ENCODE data around the gene TIMP3.

TIMP3 gene

DNA sequence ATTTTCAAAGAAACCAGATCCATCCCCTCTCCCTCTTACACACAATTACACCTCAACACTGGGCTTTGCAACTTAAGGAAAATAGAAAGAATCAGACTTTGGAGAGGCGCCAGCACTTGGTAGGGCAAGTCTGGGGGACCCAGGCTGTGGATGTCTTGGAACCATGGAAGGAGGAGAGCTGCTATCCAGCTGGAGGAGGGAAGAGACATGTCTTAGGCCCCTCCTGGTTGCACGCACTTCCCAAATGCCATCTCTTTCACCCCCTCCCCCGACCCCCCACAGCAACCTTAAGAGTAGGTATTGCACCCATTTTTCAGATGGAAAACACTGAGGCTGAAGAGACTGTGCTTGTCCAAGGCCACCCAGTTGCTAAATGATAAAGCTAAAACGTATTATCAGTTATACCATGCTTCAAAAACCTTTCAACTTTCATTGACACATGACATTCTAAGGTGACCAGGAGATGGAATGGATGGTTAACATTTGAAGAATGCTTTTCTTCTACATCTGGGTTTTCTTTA lies 3.9 kb downstream of the TIMP3 start:
- in situ Hi-C loops (cut with MboI; ENCODE audit: low sequenced_read_pairs) = no loop called here

DNA sequence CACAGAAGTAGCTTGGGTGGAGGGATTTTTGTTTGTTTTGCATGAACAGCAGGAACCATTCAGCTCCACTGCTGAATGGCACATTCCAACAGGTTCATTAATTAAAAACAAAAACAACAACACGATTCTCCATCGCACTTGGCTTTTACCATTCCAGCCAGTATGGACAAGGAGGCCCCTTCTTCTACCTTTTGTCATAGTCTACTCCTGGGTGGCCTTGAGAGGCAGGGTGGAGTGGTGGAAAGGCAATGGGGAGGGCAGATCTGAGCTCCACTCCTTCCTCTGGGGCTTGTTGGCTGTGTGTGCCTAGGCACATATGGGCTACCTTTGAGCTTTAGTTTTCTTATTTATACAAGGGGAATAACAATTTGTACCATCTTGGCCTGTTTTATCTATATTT lies 4.8 kb downstream of the TIMP3 start:
- in situ Hi-C loops (cut with MboI; ENCODE audit: low sequenced_read_pairs) = no loop called here

DNA sequence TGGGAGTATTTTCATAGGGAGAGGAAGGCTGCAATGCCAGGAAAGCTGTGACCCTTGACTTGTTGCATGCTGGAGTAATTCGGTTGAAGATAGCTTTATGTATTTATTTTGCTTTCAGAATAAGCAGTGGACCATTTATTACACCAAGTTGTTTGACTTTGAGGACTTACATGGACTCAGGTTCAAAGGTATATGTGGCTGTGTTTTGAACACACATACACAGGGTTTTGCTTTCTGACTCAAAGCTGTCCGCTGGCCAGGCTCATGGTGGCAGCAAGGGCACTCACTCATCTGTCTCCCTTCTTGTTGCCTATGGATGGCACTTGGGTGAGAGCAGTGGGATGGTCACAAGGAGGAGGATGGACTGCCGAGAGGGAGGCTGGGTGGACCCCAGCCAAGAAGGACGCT lies 6.5 kb downstream of the TIMP3 start:
- in situ Hi-C loops (cut with MboI; ENCODE audit: low sequenced_read_pairs) = no loop called here

DNA sequence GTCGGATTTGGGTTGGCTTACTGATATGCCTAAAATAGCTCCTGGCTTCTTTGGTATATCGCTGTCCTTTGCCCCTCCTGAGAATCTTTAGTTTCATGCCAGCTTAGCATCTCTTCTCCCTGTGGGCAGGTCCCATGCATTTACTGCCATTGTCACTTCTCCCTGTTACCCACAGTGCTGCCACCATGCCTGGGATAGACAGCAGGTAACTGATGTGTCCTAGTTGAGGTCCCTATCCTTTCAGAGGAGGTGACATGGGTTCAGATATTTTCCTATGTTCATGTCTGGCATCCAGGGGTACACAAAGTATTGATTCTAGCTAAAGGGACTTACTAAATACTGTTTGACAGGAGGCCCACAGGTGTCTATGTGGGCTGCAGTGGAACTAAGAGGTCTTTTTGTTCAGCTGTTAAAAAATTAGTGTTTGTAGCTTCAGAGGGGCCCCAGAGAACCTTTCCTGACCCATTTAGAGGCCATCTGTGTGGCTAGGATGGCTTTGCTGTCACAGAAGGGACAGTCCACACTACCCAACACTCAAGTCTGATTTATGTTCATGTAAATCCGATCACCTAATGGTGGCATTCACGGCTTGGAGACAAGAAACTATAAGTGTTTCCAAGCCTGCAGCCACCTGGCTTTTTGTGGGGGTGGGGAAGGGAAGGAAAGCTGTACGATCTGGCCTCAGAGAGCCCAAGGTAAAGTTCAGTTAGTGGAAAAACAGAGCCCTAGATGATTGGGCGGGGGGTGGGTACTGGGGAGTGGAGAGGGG lies 8.5 kb downstream of the TIMP3 start:
- in situ Hi-C loops (cut with MboI; ENCODE audit: low sequenced_read_pairs) = no loop called here

DNA sequence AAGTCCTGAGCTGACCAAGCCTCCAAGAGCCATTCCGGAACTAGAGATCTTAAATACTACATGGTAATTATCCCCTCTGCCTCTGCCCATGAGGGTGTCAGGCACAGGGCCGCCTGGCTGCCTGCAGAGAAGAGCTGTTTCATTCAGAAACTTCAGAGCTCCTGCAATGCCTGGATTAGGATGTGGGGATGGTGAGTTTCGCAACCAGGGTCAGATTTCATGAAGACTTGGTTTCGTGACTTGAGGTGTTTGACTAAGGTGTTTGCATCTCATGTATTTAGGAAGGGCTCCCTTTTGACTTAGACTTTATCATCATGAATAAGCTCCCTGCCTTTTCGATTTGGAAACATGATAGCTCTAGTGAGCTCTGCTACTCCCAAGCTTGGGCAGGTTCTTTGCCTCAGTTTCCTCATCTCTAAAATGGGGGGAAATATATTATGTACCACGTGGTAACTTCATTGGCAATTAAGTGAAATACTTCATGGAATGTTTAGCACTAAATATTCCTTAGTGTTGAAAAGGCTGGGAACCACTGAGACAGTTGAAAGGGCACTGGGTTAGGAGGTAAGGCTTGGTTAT lies 9.1 kb downstream of the TIMP3 start:
- in situ Hi-C loops (cut with MboI; ENCODE audit: low sequenced_read_pairs) = no loop called here

DNA sequence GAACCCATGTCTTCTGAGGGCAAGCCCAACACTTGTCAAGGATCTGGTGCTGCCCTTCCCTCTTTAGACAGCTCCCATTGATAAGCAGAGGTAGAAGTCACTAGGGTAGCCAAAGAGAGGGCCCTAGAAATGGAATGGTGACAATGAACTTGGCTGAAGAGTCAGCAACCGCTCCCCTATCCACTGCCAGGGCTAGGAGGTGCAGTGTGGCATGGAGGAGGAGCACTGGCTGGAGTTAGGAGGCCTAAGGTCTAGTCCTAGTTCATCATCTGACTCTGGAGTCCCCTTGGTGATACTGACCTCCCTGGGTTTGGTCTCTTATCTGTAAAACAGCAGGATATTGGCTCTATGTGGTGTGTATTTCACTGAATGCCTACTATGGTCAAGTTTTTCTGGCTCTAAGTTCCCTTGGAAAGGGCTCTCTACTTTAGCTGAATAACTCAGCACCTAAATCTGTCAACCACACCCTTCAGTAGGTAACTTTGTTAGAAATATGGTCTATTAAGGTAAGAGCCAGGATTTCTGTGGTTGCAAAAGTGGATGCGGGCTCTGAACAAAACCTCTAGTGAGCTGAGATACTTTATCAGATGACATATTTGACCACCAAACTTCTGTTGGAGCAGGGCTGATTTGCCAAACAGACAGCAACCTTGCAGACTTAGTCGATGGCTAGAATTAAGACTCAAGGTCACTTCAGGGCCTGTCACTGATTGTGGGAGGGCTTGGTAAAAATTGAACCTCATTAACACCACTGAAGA lies 10.5 kb downstream of the TIMP3 start:
- in situ Hi-C loops (cut with MboI; ENCODE audit: low sequenced_read_pairs) = no loop called here

DNA sequence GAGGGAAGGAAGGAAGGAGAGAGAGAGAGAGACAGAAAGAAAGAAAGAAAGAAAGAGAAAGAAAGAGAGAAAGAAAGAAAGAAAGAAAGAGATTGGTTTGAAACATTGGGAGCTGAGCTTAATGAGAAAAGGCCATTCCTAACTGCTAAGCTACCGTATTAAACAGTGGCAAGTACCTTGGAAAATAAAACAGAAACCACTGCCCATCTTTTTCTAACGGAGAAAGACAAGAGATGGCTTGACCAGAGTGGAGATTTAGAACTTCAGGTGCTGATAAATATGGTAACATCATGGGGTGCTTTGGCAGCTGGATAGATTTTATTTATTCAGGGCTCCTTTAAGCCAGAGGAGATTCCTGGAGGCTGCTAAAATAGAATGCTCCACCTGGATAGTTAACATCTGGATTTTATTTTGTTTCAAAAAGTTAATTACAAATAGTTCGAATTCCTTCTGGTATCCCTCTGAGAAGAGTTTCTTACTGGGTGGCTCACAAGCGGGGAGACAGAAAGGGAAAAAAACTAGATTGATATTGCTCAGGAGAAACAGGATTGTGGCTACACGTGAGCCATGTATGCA lies 12.9 kb downstream of the TIMP3 start:
- in situ Hi-C loops (cut with MboI; ENCODE audit: low sequenced_read_pairs) = no loop called here

DNA sequence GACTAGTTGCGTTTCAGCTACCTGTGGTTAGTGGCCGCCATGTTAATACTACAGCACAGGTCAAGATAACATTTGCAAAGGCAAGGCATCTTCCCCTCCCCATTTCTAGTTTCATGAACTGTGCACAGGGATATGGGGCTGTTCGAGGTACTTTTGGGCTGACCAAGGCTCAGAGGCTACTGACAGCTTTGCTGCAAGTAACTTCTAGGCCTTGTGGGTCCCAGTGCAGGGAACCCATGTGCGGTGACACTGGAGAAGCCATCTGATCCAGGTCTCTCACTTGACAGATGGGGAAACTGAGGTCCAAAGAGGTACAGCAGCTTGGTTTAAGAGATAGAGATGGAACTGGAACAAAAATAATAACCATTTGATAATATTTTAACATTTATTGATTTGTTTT lies 13.6 kb downstream of the TIMP3 start:
- in situ Hi-C loops (cut with MboI; ENCODE audit: low sequenced_read_pairs) = no loop called here

DNA sequence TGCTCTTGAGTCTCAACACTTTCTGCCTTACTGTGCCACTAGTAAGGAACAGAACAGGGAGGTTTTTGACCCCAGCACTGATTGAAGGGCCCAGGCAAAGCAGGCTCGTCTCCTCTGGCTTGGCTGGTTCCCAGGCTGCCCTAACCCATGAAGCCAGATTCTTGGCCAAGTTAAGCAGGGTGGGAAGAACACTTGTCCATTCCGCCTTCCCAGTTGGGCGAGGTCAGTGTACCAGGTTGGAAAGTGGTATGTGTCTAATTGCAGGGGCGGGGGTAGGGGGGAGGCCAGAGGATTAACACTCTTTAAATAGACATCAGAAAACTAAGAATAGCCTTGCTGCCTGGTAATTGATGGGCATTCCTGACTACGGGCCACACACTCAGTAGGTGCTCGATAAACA lies 14.4 kb downstream of the TIMP3 start:
- in situ Hi-C loops (cut with MboI; ENCODE audit: low sequenced_read_pairs) = no loop called here

DNA sequence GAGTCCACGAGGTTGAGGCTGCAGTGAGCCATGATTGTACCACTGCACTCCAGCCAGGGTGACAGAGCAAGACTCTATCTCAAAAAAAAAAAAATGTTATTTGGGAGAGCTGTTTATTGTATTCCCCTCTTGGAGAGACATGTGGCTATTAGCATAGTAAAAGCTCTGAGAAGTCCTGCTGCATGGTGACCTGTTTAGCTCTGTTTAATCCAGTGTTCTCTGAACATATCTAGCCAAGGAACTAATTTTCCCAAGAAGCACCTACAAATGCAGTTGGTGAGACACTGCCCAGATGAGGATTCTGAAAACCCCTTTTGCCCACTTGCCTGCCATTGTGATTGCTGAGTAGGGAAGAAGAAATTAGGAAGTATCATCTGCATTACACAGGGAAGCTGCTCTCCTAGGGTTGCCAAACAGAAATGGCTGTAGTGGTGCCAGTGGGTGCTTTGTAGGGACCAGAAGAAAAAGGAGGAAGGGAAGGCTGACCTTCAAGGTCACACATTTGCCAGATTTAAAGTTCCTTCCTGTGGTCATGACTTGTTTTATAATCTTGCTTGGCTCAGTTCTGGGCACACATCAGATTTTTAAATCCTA lies 15.7 kb downstream of the TIMP3 start:
- in situ Hi-C loops (cut with MboI; ENCODE audit: low sequenced_read_pairs) = no loop called here

DNA sequence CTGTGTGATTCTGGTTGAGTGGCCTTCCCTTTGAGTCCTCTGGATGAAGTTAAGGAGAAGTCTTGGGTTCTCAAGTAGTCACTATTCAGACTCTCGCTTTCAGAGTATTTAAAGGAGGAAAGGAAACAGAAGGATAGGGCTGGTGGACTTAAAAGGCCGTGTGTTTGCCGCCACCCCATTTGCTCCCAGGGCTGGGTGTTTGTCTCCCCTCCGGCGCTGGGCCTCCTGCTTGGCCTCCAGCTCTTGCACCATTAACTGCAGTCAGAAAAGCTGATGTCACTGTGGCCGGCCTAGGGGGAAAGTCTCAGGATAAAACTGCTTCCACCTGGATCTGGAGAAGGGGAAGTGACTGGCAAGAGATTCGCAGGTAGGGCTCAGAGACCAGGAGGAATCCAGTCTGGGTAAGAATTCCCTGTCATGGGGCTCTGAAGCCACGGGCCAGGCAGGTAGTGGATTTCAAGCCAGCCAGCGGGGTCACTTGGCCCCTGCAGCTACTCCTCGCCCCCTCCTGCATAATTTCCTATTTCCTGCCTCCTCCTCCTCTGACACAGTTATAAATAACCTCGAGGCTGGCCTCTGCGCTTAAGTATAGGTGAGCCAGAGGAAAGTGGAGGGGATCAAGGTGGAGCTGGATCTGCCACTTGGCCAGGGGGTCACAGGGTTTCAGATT lies 17.1 kb downstream of the TIMP3 start:
- in situ Hi-C loops (cut with MboI; ENCODE audit: low sequenced_read_pairs) = no loop called here

DNA sequence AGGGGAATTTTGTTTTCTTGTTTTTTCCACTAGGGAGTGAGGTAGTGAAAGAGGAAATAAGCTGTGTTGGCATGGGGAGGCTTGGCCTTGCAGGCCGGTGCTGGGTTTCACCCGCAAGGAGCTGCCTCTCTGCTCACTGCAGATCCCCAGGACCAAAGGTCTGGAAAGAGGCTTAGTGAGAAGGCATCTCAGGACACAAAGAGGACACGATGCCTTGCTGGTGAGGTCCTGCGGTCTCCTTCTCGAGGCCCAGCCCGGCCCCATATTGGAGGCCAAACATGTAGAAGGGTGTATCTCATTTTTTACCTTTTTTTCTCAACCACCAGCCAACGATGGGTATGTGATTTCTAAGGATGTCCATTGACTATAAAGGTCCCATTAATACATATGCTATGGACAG lies 17.6 kb downstream of the TIMP3 start:
- in situ Hi-C loops (cut with MboI; ENCODE audit: low sequenced_read_pairs) = no loop called here

DNA sequence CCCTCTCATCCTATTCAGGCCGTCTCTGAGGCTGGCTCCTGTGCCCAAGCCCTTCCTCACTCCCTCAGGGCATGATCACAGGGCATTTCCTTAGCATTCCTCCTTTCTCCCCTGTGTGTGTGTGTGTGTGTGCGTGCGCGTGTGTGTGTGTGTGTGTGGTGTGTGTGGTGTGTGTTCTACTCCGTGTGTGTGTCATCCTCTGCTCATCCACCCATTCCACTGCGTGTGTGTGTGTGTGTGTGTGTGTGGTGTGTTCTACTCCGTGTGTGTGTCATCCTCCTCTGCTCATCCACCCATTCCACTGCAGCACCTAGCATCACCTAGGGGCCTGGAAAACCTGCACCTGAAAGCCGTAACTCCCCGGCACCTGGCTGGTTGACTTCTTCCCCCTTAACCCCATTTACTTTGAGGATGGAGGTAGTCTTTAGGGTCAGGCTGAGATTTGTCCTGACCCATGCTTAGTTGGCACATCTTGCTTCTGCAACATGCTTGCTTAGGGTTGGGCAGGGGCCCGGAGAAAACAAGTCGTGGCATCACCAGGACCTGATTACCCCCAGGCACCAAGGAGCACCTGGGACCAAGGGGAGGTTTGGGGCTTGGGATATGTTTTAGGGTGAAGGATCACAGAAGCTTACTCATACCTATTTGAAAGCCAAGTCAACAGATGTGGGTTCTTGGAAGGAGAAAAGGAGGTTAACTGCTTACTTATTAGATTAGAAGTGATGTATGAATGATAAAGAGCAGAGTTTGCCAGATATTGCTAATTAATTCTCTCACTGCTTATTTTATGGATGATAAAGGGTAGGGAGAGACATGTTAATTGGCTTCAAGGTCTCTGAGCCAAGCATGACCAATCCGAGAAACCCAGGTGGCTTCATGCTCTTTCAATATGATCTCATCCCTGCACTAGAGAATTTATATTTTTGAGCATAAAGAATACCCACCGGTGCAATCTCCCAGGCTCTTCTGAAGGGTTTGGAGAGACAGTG lies 18.9 kb downstream of the TIMP3 start:
- in situ Hi-C loops (cut with MboI; ENCODE audit: low sequenced_read_pairs) = no loop called here

DNA sequence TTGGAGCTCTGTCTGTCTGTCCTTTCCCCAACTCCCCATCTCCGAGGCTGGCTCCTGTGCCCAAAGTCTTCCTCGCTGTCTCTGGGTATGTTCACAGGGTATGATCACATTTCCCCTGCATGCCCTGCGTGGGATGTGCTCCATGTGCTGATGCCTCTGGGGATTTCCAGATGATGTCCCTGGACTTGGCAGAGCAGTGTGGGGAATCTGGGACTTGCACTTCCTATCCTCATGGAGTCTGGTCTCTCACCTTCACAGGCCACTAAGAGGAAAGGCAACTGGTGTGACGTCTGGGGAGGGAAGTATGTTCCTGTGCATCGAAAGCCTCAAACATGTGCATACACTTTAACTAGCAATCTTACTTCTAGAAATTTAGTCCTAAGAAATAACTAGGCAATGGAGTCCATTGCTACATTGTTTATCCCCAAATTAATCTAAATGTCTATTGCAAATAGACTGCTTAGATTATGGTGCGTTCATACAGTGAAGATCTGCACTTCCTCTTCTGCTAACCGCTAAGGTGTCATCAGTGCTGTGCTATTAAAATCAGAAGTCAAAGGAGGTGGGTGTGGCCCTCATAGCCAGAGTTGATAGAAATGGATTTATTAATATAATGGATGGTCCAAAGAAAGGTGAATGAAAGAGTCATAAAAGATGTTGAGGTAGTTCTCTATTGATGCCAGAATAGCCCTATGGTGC lies 20.8 kb downstream of the TIMP3 start:
- in situ Hi-C loops (cut with MboI; ENCODE audit: low sequenced_read_pairs) = no loop called here

DNA sequence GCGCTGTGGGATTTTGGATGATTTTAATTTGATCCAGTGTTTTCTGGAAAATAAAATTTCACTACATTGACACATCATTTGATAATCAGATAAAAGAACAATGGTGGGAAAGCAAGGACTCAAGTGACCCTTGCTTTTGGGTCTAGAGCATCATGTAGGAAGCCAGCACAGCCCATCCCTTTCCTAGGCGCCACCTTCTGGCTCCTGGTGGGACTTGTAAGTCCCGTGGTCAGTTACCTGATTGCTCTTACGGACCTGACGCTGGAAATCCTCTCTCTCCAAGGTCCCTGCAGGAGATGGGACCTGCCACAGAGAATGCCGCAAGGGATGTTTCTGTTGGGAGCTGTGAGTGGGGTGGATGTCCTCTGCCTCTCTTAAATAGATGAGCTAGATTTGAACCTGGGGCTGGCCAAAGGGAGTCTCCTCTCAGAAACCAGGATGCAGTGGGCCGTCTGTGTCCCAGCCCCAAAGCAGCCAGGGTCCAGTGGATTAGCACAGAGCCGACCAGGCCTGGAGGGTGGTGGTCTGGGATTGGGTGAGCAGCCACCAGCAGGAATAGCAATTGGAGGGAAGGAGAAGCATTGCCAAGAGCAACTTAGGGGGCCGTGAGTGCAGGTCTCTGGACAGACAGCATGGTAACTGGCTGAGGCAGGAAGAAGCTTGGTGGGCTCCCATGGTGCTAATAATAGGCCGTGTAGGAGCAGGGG lies 21.7 kb downstream of the TIMP3 start:
- in situ Hi-C loops (cut with MboI; ENCODE audit: low sequenced_read_pairs) = no loop called here

DNA sequence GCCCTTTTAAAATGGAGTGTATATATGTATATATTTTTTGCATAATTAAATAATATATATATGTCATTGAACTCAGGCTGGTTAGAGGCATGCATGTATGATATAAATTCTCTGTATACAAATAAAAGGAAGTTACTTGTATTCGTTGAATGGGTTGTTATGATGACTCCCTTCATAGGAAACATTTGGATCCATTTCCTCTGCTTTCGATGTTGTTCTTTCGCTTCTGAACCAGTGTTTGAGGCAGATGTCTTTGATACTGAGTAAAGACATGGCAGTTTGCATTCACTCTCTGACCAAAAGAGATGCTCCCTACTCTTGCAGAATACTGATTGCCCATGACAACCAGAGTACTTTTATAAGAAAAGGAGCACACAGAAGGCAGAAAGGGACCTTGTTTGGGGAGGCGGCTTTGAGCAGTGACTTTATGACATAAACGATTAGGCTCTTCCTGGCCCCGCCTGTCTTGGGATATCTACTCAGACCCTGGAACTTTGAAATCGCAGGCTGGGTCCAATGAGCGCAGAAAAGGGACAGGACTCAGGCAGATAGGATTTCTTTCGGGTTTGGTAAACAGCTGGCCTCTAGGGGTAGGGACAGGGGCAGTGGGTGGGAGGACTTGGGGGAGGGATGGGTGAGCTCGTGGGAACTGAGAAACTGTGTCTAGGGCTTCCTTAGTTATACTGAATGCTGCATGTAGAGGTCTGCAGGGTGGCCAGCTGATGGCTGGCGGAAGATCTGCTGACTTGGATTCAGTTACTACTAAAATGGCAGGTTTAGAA lies 23.2 kb downstream of the TIMP3 start:
- in situ Hi-C loops (cut with MboI; ENCODE audit: low sequenced_read_pairs) = no loop called here

DNA sequence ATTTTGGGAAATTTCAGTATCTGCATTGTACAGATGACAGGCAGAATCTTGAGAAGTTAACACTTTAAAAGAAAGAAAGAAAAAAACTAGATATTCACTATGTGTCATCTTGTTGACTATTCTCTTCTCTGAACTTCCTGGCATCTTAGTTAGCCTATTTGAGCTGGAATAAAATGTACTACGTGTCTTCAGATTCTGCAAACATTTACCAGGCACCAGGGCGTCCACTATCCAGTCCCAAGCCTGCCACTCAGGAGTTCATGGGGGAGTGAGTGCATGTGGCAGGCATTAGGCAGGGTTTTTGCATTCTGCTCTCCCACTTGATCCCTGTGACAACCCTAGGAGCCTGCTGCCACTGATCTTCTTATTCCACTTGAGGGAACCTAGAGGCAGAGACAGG lies 25.0 kb downstream of the TIMP3 start:
- in situ Hi-C loops (cut with MboI; ENCODE audit: low sequenced_read_pairs) = no loop called here

All from hTERT RPE-1 (cell line).